IPS DF 19.7 (cell line): ENCODE results near the gene ANK3.

Source experiments
- DNase-seq: peaks from one replicate; pipeline ENCODE4 v3.0.0-alpha.2; 2013; ENCODE audit warnings: low read depth, low spot score

ANK3 gene

GRCh38 chr10:60234551-60234950, 155.1 kb downstream of the ANK3 start:
- DNase-seq: no peak

GRCh38 chr10:60230892-60231291, 158.8 kb downstream of the ANK3 start:
- no peak for DNase-seq

GRCh38 chr10:60224066-60224705, 165.5 kb downstream of the ANK3 start:
- DNase-seq: no peak

DNA sequence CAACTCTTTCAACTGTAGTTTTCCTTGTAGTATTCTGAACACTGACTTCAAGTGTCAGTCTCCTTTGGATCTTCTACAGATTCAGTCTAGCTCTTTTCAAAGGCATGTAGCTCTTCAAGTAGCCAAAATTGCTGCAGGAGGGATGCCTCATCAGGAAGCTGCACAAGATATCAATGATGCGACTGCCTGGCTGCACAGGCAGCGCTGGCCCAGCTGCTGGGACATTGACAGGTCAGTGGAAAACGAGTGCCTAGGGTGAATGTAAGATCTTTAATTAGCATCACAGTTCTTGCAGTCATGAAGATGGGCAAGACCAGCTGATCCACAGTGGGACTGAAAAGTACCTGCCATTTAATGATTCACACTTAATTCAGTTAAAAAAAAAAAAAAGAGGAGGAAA, 167.6 kb downstream of the ANK3 start:
- no peak for DNase-seq

- DNase-seq: no peak
These were observed 177.5 kb downstream of the ANK3 start for GRCh38 chr10:60212195-60212594.

DNA sequence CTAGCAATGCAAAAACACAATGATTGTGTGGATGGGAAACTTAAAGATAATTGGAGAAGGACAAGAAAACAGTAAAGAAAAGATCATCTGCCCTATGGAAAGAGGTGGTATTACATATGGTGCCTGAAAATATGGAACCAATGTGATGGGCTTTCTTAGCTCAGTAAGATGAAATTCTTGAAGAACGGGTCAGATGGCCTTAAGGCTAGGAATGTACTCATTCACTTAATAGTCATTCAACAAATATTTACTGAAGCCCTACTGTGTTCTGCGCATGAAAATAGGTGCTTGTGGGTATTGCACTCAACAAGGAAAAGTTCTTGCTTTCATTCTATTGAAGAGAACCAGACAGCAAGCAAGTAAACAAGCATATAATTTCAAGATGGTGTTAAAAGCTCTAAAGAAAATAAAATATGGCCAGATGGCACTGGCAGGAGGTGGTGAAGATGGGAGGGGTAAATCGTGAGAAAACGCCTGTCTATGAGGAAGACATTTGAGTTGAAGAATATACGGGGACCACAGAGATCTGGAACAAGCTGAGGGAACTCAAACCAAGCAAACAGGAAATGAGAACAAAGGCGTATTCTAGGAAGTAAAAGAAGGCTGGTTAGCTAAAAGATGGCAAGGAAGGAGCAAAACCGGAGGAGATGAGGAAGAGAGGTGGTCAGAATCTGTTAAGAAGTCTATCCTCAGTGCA, 179.7 kb downstream of the ANK3 start:
- no peak for DNase-seq

DNA sequence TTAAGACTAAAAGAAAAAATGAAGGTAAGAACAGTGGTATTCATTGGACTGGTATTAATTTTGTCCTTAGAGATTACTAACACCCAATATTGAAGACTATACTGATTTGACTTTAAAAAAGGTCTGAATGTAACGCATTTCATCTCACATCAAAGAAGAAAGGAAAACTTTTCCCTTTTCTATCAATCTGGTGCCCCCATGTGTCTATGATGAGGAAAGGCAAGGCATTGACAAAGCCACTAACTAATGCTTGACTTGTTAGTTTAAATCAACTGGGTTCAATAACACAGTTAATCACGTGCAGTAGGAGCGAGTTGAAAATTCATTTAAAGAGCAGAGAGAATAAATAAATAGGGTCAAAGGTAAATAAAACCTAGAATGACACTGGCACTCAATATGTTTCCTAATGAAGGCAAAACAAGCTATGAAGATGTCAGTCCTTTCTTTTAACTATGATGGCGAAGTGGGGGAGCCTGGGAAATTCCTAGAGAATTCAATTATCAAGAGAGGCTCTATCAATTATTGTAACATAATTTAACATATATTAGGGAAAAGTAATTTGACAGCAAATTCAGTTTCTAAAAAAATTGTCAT, 180.9 kb downstream of the ANK3 start:
- DNase-seq: no peak

- no peak for DNase-seq
These were observed 181.8 kb downstream of the ANK3 start for GRCh38 chr10:60207894-60208293.

- DNase-seq: no peak
These were observed 182.9 kb downstream of the ANK3 start for GRCh38 chr10:60206735-60207134.

GRCh38 chr10:60205741-60206140, 183.9 kb downstream of the ANK3 start:
- no peak for DNase-seq

- DNase-seq: no peak
These were observed 185.6 kb downstream of the ANK3 start for GRCh38 chr10:60203993-60204618.

DNA sequence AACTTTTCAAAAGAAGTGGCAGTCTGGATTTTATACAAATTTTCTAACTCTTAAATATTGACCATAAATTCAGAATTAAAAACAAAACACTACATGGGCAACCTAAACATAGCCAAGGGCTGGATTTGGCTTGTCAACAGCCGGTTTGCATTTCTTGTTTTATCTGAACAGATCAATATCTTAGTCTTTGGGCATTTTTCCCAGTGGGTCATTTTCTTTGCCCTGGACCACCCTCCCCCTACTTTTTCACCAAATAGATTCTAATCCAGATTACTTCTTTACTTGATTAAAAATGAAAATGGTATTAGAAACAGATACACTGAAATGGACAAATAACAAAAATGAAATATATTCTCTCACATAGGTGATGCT, 189.0 kb downstream of the ANK3 start:
- DNase-seq: no peak

DNA sequence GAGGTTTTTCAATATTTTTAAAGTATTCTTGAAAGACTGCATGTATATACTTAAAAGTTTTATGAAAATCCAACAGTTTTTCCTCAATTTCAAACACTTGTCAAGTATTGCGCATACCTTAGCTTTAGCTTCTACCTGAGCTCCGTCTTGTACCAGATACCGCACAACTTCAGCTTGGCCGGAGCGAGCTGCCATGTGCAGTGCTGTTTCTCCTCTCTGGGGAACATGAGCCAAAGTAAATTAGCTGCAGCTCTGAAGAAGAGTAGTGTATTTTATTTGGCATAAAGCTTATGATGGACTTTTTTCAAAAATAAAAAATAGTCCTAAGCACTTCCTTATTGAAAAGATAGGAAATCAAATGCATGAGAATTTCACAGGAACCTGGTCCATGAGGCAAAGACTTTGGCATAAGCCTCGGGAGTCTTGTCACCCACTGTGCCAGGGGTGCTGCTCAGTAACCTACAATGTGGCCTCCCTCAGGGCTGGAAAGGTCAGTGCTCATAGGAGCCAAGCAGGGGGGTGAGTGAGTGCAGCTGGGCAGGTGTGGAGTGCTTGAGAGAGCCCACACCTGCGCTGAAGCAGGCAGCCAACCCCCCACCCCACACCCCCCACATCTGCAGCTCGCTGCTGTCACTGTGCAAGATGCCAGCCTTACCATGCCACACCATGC, 189.5 kb downstream of the ANK3 start:
- no peak for DNase-seq

GRCh38 chr10:60197206-60197605, 192.5 kb downstream of the ANK3 start:
- no peak for DNase-seq

DNA sequence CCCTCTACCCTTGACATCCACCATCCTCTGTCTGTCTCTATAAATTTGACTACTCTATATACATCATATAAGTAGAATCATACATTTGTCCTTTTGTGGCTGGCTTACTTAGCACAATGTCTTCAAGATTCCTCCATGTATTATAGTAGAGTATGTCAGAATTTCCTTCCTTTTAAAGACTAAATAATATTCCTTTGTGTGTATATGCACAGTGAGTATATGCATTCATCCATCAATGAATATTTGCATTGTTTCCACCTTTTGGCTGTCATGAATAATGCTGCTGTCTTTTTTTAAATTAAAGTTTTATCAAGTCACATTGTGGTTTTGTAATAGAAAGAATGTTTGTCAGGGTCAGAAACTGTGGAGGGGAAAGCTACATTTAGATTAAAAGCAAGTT, 195.3 kb downstream of the ANK3 start:
- DNase-seq: no peak

GRCh38 chr10:60192946-60193345, 196.7 kb downstream of the ANK3 start:
- no peak for DNase-seq

GRCh38 chr10:60189861-60190475, 199.7 kb downstream of the ANK3 start:
- no peak for DNase-seq

GRCh38 chr10:60188548-60188947, 201.1 kb downstream of the ANK3 start:
- DNase-seq: no peak

DNA sequence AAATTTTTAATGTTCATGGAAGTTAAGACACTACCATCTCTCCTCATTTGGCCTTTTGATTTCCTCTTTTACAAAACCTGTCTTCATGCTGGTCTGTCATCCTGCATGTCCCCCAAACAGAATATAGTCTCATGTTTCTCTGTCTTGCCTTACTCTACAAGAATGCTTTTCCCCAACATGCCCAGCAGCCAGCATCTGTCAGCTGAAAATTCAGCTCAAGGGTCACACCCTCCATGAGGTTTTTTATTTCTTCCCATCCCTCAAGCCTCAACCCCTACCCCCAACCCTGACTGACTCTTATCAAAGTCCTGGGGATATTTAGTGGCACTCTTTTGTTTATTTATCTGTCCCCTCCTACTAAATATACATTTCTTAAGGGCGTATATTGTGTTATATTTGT, 202.0 kb downstream of the ANK3 start:
- no peak for DNase-seq

DNA sequence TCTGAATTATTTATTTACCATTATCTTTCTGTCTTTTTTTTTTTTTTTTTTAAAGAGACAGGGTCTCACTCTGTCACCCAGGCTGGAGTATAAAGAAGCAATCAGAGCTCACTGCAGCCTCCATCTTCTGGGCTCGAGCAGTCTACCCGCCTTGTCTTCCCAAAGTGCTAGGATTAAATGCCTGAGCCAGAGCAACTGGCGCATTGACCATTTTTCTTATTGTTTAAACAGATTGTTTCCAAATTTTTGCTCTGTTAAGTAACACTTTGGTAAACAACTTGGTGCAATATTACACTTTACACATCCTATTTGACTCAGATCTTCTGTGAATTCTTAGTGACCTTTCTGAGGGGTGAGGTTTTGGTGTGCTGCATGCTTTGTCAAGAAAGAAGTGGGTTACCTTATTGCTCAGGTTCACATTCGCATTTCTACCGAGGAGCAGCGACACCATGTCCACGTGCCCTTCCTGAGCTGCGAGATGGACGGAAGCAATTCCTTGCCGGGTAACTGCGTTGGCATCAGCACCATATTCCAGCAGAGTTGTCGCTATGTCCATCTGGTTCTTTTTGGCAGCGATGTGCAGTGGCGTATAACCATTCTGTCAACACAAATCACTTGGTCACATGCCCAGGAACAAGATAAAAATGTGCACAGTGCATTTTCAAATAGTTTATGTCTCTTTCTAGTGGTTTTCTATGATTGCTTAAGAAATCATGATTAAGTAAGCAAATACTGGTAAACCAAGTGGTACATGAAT, 203.2 kb downstream of the ANK3 start:
- DNase-seq: no peak

DNA sequence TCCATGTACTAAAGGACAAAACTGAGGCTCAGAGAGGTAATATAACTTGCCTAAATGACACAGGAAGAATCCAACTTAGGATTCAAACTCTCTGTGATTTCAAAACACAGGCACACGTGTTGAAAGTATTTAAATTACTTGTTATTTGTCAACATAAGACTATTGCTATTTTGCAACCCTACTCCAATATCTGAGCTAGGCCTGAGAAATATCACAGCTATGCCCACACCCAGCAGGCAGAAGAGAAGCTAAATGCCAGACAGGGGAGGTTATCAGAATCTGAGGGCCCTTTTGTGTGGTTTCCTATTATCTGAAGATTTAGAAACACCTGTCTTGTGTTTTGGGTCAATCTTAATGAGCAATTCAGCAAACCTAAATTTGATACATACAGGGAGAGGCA, 204.3 kb downstream of the ANK3 start:
- DNase-seq: no peak
